IMR-90 (cell line): ENCODE data around the gene NXF3. TPM values are rescaled to one million over a fixed set of nuclear protein-coding genes. Genes with fewer than 3 reads are reported as not detected.

ENCODE experiments used
- ATAC-seq: fragments of 200-7000 bp; cut with Tn5 transposase; 2 replicates; pipeline ENCODE4 v1.9.1; 2020; ENCODE audit warnings: low read depth, mild to moderate bottlenecking, moderate library complexity
- BruUV-seq: library from RNA; stranded (reverse); fragments of 400-500 nt; replicated peaks from 2 replicates; lab custom pipeline; 2021; lab: Mats Ljungman, UMichigan
- CTCF ChIA-PET: fragments of 300-600 bp; formaldehyde crosslinking; extraction: SDS; loops from one replicate; lab custom pipeline; 2021; ENCODE audit warnings: antibody characterized with exemption; lab: Yijun Ruan, JAX
- POLR2A ChIA-PET: fragments of 300-600 bp; sonication (Branson Sonifier 250); formaldehyde crosslinking; loops from one replicate; lab custom pipeline; 2022; ENCODE audit warnings: antibody characterized with exemption; ENCODE audit not compliant: unreplicated experiment; lab: Charles Lee
- DNase-seq: peaks from one replicate; pipeline ENCODE4 v3.0.0; 2013
- H2AFZ ChIP-seq: replicated peaks from 2 replicates; pipeline ENCODE3; 2013; ENCODE audit warnings: low read length, mild to moderate bottlenecking; ENCODE audit not compliant: poor library complexity
- H2AK5ac ChIP-seq: 2 replicates; pipeline ENCODE4 v1.6.1; 2013; ENCODE audit warnings: low read depth, low read length, inconsistent platforms
- H2AK9ac ChIP-seq: replicated peaks from 2 replicates; pipeline ENCODE3; 2013; ENCODE audit warnings: mild to moderate bottlenecking, low read depth, low read length, moderate library complexity; ENCODE audit not compliant: poor library complexity
- H2BK120ac ChIP-seq: 2 replicates; pipeline ENCODE4 v1.6.1; 2013; ENCODE audit warnings: low read depth, low read length, inconsistent platforms
- H2BK15ac ChIP-seq: 3 replicates; pipeline ENCODE4 v1.6.1; 2013; ENCODE audit warnings: low read depth, low read length, inconsistent platforms
- H2BK20ac ChIP-seq: 2 replicates; pipeline ENCODE4 v1.6.1; 2013; ENCODE audit warnings: low read depth, mild to moderate bottlenecking, inconsistent platforms, low read length, moderate library complexity
- H2BK5ac ChIP-seq: 2 replicates; pipeline ENCODE4 v1.6.1; 2013; ENCODE audit warnings: mild to moderate bottlenecking, low read depth, low read length, inconsistent platforms; ENCODE audit not compliant: poor library complexity, severe bottlenecking
- H3K14ac ChIP-seq: replicated peaks from 2 replicates; pipeline ENCODE4 v1.6.1; 2013; ENCODE audit warnings: low read depth, low read length, inconsistent platforms
- H3K18ac ChIP-seq: 2 replicates; pipeline ENCODE4 v1.6.1; 2013; ENCODE audit warnings: low read depth, low read length, control low read depth
- H3K23ac ChIP-seq: 2 replicates; pipeline ENCODE4 v1.6.1; 2013; ENCODE audit warnings: low read depth, low read length, inconsistent platforms
- H3K27ac ChIP-seq: 2 replicates; pipeline ENCODE4 v1.5.1; 2013; ENCODE audit warnings: mild to moderate bottlenecking, control low read depth, low read length; ENCODE audit not compliant: insufficient read depth
- H3K27me3 ChIP-seq: 2 replicates; pipeline ENCODE4 v1.6.1; 2013; ENCODE audit warnings: low read length; ENCODE audit not compliant: control insufficient read depth, insufficient read depth
- H3K36me3 ChIP-seq: 2 replicates; pipeline ENCODE4 v1.6.1; 2013; ENCODE audit warnings: low read length, mixed read lengths; ENCODE audit not compliant: control insufficient read depth, insufficient read depth
- H3K4ac ChIP-seq: 2 replicates; pipeline ENCODE4 v1.6.1; 2013; ENCODE audit warnings: low read depth, low read length, inconsistent platforms
- H3K4me1 ChIP-seq: 2 replicates; pipeline ENCODE4 v1.6.1; 2013; ENCODE audit warnings: low read length, mixed read lengths; ENCODE audit not compliant: control insufficient read depth, insufficient read depth
- H3K4me2 ChIP-seq: 2 replicates; pipeline ENCODE4 v1.6.1; 2013; ENCODE audit warnings: low read depth, mild to moderate bottlenecking, control low read depth, low read length, moderate library complexity
- H3K4me3 ChIP-seq: 2 replicates; pipeline ENCODE4 v1.5.1; 2013; ENCODE audit warnings: low read depth, mild to moderate bottlenecking, control low read depth, low read length, moderate library complexity; ENCODE audit not compliant: insufficient read depth
- H3K56ac ChIP-seq: 2 replicates; pipeline ENCODE4 v1.6.1; 2013; ENCODE audit warnings: low read length, inconsistent platforms; ENCODE audit not compliant: insufficient read depth; ENCODE audit errors: extremely low read depth
- H3K79me1 ChIP-seq, 2 experiments: 2 replicates each; pipeline ENCODE4 v1.6.1; 2013; ENCODE audit warnings: low read length in 2 of 2, inconsistent platforms in 1 of 2, low read depth in 1 of 2
- H3K9ac ChIP-seq: 2 replicates; pipeline ENCODE4 v1.6.1; 2013; ENCODE audit warnings: low read depth, low read length, control low read depth
- H3K9me1 ChIP-seq: 2 replicates; pipeline ENCODE4 v1.6.1; 2013; ENCODE audit warnings: low read length, inconsistent platforms; ENCODE audit not compliant: insufficient read depth
- H3K9me3 ChIP-seq: 2 replicates; pipeline ENCODE4 v1.6.1; 2013; ENCODE audit warnings: low read length; ENCODE audit not compliant: control insufficient read depth, insufficient read depth
- H4K20me1 ChIP-seq: 2 replicates; pipeline ENCODE4 v1.6.1; 2013; ENCODE audit warnings: low read length, inconsistent platforms; ENCODE audit not compliant: insufficient read depth
- H4K5ac ChIP-seq: 2 replicates; pipeline ENCODE4 v1.6.1; 2013; ENCODE audit warnings: mild to moderate bottlenecking, low read depth, low read length, control low read depth
- H4K8ac ChIP-seq, 2 experiments: 2 replicates each; pipeline ENCODE4 v1.6.1; 2013; ENCODE audit warnings: low read depth in 2 of 2, low read length in 2 of 2, control low read depth in 1 of 2, inconsistent platforms in 1 of 2
- H4K91ac ChIP-seq: 2 replicates; pipeline ENCODE4 v1.6.1; 2013; ENCODE audit warnings: low read depth, low read length, inconsistent platforms; ENCODE audit not compliant: insufficient read depth
- RAD21 ChIP-seq: IDR thresholded peaks from 2 replicates; pipeline ENCODE4 v1.6.1; 2012; ENCODE audit warnings: low read length, improper control_type of control experiment
- WGBS, 2 experiments: methylation state at CpG; one replicate each; pipeline versions ENCODE4 v1.1.5 to v1.1.7; 2013; ENCODE audit warnings: missing lambda C conversion rate in 2 of 2; ENCODE audit not compliant: insufficient read length in 1 of 2; ENCODE audit errors: extremely low coverage in 2 of 2; 5-methylcytosine and 5-hydroxymethylcytosine counted together
- dilution Hi-C: fragments of 300-500 bp; cut with HindIII; formaldehyde crosslinking; loops from one replicate; pipeline ENCODE4 v1.14.3; 2018; ENCODE audit warnings: low sequenced_read_pairs; ENCODE audit not compliant: unreplicated experiment
- in situ Hi-C: fragments of 300-500 bp; cut with MboI; formaldehyde crosslinking; loops from 3 replicates; pipeline ENCODE4 v1.14.3; 2019; ENCODE audit warnings: low sequenced_read_pairs, inconsistent platforms, mixed read lengths
- intact Hi-C: fragments of 100-400 bp; cut with micrococcal nuclease; formaldehyde crosslinking; loops from 2 replicates; pipeline ENCODE4 v1.10.0; 2022
- polyA plus RNA-seq, 3 experiments: library from polyadenylated mRNA; depleted of rRNA; stranded (reverse); fragments of >200 nt; gene quantifications; 2 replicates each; pipeline ENCODE4 v1.2.3, GENCODE V29; 2012; ENCODE audit warnings: low replicate concordance in 1 of 3
- total RNA-seq: library from RNA; depleted of rRNA; stranded (reverse); fragments of >200 nt; gene quantifications from 2 replicates; pipeline ENCODE4 v1.2.3, GENCODE V29; 2012
- TF ChIP-seq, protein P1 (sequence below): fragments of 150-350 bp; IDR thresholded peaks from 2 replicates; pipeline ENCODE4 v1.6.1; 2017; ENCODE audit warnings: mild to moderate bottlenecking, antibody characterized with exemption, low read length, low read depth

Gene NXF3
- total and polyA plus RNA-seq, 2 of the 4 experiments (the other 2 are of a cell fraction) = not detected

GRCh38 chrX:103063918-103064434, 29.0 kb downstream of the NXF3 start, which contains the start of gene BEX1:
TSS of gene BEX1 (minus strand) at chrX:103064171. CDS start at chrX:103063274, 897 bp downstream.
- H3K18ac ChIP-seq = no peak within 1 kb of the TSS
- no peak within 1 kb of the TSS for H2BK20ac ChIP-seq
- no peak within 1 kb of the TSS for H3K9ac ChIP-seq
- no peaks in the 10 kb centered on the region for H3K79me1 ChIP-seq
- no peak within 1 kb of the TSS; the same call in 1 of the 2 replicates for H3K4me2 ChIP-seq
- no peaks in the 10 kb centered on the region for H3K9me3 ChIP-seq
- ChIA-PET CTCF (no interaction called here), POLR2A (no interaction called here)
- no peak within 1 kb of the TSS for H3K27ac ChIP-seq
- no peaks in the 10 kb centered on the region for H4K20me1 ChIP-seq
- H3K14ac ChIP-seq = no peak within 1 kb of the TSS
- no peaks in the 10 kb centered on the region for H3K36me3 ChIP-seq
- H3K4me3 ChIP-seq = no peak within 1 kb of the TSS
- H3K27me3 ChIP-seq = no peaks in the 10 kb centered on the region; the same call in 1 of the 2 replicates
- in situ Hi-C loops (no loop called here), intact Hi-C loops (no loop called here), dilution Hi-C loops (no loop called here)
- no peak within 1 kb of the TSS for H3K4ac ChIP-seq
- no peak for DNase-seq
- no peak within 1 kb of the TSS for H2AK5ac ChIP-seq
- no peak within 1 kb of the TSS for H3K56ac ChIP-seq
- H2BK15ac ChIP-seq = no peak within 1 kb of the TSS
- H3K23ac ChIP-seq = no peak within 1 kb of the TSS
- no peak within 1 kb of the TSS for H4K5ac ChIP-seq
- ATAC-seq = no peak
- no peak within 1 kb of the TSS for H2AK9ac ChIP-seq
- no TSS peak for BruUV-seq
- H2AFZ ChIP-seq = no peak within 1 kb of the TSS
- no peak within 1 kb of the TSS for H2BK5ac ChIP-seq
- no peak within 1 kb of the TSS for H4K8ac ChIP-seq
- H4K91ac ChIP-seq = no peak within 1 kb of the TSS
- H3K9me1 ChIP-seq = no peaks in the 10 kb centered on the region
- 39% methylated on average over 17 of the region's 39 CpGs; no CpG with 5 or more reads in 1 of the 2 experiments for WGBS, 2 experiments
- TF ChIP-seq RAD21 = no peak
- TF ChIP-seq, protein P1, sequence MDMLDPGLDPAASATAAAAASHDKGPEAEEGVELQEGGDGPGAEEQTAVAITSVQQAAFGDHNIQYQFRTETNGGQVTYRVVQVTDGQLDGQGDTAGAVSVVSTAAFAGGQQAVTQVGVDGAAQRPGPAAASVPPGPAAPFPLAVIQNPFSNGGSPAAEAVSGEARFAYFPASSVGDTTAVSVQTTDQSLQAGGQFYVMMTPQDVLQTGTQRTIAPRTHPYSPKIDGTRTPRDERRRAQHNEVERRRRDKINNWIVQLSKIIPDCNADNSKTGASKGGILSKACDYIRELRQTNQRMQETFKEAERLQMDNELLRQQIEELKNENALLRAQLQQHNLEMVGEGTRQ = peak; percentile 45
- no peaks in the 10 kb centered on the region for H3K4me1 ChIP-seq
- no peak within 1 kb of the TSS for H2BK120ac ChIP-seq
